GM19463 (cell line): Measurements from ENCODE around the gene MAN2A1.
"Not testable (repeated sequence)": the region's sequence is repeated elsewhere in the genome, so short reads cannot be mapped to it uniquely, and the experiment has no call there.

Experiments
- ATAC-seq: cut with Tn5 transposase; IDR thresholded peaks from one replicate; pipeline ENCODE4 v1.9.1; 2021; ENCODE audit warnings: mild to moderate bottlenecking, moderate library complexity; ENCODE audit not compliant: unreplicated experiment

MAN2A1 gene

DNA sequence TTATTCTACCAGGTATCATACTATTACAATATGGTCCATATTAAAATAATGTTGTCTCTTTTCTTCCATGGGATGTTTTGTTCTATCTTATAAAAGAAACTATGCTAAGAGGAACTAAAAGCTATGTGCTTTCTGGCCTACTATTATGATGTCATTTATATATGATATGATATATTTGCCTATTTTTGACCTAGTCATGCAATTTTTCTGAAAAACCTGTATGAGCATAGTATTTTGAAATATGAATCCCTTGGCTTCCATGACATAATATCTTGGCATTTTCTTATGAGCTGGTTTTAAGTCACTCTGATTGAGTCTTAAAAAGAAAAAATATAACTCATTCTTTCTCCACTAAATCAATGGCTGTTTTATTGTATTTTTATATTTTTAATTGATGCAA is 60.7 kb downstream of the MAN2A1 start:
- no peak for ATAC-seq

DNA sequence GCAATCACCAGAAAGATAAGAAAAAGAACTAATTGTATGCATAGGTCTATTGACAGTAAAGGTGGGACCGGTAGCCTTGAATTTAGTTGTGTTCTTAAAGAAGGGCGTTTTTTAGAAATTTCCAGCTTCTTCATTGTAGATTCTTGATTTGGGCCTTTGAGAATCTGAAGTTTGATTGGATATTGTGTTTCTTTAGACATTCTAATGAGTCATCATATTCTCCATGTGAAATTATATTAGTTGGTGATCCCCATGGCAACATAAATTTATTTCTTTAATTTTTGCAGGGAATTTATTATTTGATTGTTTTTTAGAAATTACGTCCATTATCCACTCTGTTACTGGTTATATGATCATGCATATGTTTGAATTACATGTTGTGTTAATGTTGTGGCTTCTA is 63.6 kb downstream of the MAN2A1 start:
- ATAC-seq, result no peak

- no peak for ATAC-seq
Observed at GRCh38 chr5:109754319-109754718, 64.6 kb downstream of the MAN2A1 start.

DNA sequence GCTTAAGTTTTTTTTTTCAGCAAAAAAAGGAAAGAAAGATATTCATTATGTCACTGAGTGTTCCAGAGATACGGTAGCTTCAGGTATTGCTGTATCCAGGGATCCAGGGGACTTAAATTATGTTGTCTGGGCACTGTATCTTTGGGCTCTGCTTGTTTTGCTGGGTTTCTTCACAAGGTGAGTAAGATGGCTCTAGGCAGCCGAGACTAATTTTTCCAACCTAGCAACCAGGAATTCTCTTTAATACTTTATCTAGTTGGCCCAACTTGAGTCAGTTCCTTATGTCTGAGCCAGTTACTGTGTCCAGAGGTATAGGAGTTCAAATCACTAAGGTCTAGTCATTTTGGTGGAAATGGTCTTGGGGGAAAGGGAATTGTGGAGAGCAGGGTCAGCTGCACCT is 66.0 kb downstream of the MAN2A1 start:
- no peak for ATAC-seq

- ATAC-seq, result no peak
Observed at GRCh38 chr5:109756543-109757185, 66.9 kb downstream of the MAN2A1 start.

GRCh38 chr5:109757490-109757889 is 67.8 kb downstream of the MAN2A1 start:
- no peak for ATAC-seq

- no peak for ATAC-seq
Observed at GRCh38 chr5:109759306-109759705, 69.6 kb downstream of the MAN2A1 start.

DNA sequence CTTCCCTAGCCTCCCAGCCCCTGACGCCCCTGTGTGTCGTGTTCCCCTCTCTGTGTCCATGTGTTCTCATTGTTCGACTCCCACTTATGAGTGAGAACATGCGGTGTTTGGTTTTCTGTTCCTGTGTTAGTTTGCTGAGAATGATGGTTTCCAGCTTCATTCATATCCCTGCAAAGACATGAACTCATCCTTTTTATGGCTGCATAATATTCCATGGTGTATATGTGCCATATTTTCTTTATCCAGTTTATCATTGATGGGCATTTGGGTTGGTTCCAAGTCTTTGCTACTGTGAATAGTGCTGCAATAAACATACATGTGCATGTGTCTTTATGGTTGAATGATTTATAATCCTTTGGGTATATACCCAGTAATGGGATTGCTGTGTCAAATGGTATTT is 70.4 kb downstream of the MAN2A1 start:
- ATAC-seq, result not testable (repeated sequence)

DNA sequence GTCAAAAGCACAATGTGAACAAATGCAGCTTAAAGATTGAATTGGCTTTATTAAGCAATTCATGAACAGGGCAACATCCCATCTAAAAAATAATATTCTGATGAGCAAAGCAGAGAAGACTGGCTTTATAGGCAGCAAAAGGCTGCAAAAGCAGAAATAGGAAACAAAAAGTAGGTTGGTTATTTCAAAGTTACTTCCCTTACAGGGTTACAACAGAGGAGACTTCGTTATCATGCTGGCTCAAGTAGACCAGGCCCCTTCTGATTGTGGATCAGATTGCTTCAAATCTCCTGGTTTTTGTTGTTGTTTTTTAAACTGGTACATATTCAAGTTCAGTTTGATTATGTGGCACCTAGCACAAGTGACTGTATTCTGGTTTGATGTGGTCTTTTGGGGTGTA is 73.1 kb downstream of the MAN2A1 start:
- ATAC-seq, result no peak

DNA sequence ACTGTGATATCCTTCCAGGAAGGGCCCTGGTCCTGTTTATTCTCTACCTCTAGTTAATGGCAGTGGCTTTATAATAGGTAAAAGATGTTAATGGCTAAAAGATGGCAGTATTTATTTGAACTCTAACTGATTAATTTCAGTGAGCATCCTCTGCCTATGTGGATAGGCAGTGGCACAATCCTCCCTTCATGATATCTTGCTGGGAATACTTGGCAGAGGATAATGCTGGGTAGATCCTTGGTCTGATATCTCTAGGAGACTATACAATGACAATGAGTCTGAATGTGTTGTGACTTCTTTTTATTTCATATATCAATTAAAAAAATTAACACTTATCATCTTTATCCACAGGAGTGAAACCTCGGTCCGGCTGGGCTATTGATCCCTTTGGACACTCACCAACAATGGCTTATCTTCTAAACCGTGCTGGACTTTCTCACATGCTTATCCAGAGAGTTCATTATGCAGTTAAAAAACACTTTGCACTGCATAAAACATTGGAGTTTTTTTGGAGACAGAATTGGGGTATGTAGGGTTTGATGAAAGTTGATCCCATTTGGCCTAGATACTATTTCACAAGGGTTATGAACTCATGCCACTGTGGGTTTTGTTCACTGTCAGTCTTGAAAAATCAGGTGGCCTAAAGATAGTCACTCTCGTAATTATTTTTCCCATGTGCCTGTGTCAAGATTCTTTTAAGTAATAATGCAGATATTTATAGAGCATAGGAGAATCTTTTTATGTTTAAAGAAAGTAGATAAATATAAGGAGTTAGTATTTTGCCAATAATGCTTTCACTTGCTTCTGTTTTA is 77.7 kb downstream of the MAN2A1 start:
- no peak for ATAC-seq

- no peak for ATAC-seq
Observed at GRCh38 chr5:109767997-109768396, 78.3 kb downstream of the MAN2A1 start.

DNA sequence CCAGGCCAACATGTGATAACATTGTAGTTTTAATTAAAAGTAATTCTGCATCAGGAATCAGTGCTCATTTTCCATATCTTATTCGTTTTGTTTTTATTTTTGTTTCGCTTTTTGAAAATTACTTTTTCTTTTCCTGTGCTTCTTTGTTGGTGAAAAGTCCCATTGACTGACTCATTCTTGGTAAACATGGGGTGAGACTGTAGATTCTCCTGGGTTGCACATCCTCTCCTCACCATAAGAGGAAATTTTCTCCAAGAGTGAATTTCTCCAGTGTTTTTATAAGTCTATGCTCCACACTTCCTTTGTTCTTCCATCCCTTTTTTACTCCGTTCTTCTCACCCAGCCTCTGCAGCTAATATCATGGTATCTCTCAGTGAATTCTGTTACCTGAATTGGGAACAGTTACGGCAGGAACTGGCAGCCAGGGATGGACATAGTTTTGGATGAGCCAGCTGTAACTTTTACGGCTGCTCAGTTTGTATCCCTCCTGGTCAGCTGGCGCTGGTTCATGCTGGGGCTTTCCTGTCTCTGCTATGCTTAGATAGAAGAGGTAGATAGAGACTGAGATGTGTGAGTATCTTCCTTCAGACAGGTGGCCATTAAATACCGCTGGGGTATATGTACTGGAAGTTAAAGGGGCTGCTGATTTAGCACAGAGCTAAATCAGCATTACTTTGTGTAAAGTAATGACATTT is 80.0 kb downstream of the MAN2A1 start:
- ATAC-seq, result no peak

- ATAC-seq, result no peak
Observed at GRCh38 chr5:109775130-109775529, 85.4 kb downstream of the MAN2A1 start.

- no peak for ATAC-seq
Observed at GRCh38 chr5:109779036-109779735, 89.5 kb downstream of the MAN2A1 start.

DNA sequence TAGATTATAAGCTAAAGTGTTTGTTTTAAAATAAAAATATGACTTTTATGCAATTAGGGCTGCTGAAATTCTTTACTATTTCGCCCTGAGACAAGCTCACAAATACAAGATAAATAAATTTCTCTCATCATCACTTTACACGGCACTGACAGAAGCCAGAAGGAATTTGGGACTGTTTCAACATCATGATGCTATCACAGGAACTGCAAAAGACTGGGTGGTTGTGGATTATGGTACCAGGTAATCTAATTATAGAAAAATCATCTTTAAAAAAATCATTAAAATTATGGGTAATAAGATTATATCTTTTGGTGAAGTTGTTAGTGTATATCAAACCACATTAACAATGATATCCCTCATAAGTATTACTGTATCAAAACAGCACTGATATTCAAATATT is 95.0 kb downstream of the MAN2A1 start:
- no peak for ATAC-seq

DNA sequence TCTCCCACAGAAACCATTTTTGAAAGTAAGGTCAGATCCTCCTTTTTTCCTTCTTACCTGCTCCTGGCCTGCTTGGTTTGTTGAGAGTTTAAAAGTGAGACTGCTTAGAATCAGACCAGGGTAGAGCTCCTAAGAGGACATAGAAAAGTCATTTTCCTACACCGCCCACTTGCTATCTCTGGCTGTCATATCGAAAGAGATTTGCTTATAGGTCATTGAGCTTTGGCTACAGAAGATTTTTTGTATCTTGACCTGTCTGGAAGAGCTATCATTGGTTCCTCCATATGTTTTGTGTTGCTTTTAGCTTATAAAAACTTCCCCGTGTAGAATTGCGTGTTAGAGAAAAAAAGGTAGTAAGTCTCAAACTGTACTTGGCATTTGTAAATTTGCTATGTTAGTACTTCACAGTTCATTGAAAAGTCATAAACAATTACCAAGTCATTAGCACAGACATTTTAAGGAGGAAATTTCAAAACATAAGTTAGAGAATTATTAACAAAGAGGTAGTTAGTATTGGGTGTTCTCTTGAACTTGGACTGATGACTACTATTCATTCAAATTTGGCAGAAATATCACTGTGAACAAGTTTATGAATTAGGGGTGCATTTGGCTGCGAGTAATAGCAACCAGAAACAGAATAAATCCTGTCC is 96.6 kb downstream of the MAN2A1 start:
- ATAC-seq, result no peak

GRCh38 chr5:109788596-109788995 is 98.9 kb downstream of the MAN2A1 start:
- peak; percentile 94 for ATAC-seq

- ATAC-seq, result no peak
Observed at GRCh38 chr5:109792613-109793012, 102.9 kb downstream of the MAN2A1 start.

- ATAC-seq, result no peak
Observed at GRCh38 chr5:109803854-109804253, 114.1 kb downstream of the MAN2A1 start.

DNA sequence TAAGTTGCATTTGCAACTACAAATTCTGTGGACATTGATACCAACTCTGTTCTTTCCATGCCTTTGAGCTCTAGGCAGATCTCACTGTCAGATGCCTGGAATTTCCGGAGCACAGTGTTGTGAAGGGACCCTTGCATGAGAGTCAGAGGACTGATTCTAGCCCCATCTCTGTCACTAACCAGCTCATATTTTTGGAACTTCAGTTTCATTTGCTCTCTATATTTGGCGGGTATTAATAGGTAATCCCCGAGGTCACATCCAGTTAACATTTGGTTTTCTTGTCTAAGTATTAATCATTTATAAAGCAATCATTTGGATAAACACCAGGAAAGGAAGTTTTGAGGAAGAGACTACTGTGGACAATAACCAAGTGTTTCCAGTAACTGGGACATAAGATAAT is 115.7 kb downstream of the MAN2A1 start:
- ATAC-seq, result peak; percentile 64

DNA sequence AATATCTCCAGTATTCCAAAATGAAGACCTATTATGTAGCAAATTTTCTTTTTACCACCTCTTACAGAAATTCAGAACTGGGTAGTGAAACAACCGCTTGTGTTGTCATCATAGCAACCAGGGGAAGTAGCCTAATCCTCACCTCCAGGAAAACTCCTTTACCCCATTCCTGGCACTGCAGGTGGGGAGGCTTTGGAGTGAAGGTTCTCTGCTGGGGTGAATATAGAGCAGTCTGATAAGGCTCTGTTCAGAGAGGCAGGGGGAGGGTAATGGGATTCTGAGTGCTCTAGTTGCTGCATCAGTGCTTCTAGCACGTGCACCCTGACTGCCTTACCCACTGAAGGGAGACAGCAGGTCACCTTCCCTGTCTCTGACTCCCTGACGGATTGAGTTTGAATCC is 116.2 kb downstream of the MAN2A1 start:
- ATAC-seq, result peak; percentile 53
